ENCODE measurements around the gene MRPL37. TPM values are rescaled to one million over a fixed set of nuclear protein-coding genes. Genes with fewer than 3 reads are reported as not detected.

Gene MRPL37
- total RNA-seq, 2 experiments from 2014 or later: 24.0 to 24.4 TPM

GRCh38 chr1:54243022-54243421 is 43.1 kb downstream of the MRPL37 start:
- Histone ChIP-seq H3K4me1 (ENCODE audit: insufficient read depth, low read length) (no peaks in the 10 kb centered on the region), H3K27ac (ENCODE audit: low read depth in 1 of 2, low read length in 2 of 2) (no peak overlapping the region), H3K9me3 (ENCODE audit: control insufficient read depth in 1 of 2, insufficient read depth in 1 of 2, low read length in 2 of 2) (no peaks in the 10 kb centered on the region), H3K4me3 (ENCODE audit: low read length) (no peak overlapping the region), H3K27me3 (ENCODE audit: control insufficient read depth in 1 of 2, insufficient read depth in 2 of 2, low read length in 2 of 2) (no peaks in the 10 kb centered on the region), H3K36me3 (ENCODE audit: insufficient read depth, low read length) (peaks cover 58% of the 10 kb centered on the region)
- no peak for ATAC-seq (ENCODE audit: poor library complexity)
- no peaks in the 10 kb centered on the region for H3K9me3 Mint-ChIP-seq
- H3K27me3 Mint-ChIP-seq: no peaks in the 10 kb centered on the region
- no peak for TF ChIP-seq CTCF (IDR thresholded peaks at IDR 0.05)
- intact Hi-C loops (cut with DNase I, micrococcal nuclease): no loop called here
- no peak overlapping the region for H3K4me3 Mint-ChIP-seq
- ChIA-PET POLR2A (no interaction called here), CTCF (no interaction called here)
- H3K27ac Mint-ChIP-seq: no peak overlapping the region
- peaks cover 46% of the 10 kb centered on the region for H3K36me3 Mint-ChIP-seq (ENCODE audit: low read depth)
- DNase-seq: no peak
- no peaks in the 10 kb centered on the region for H3K4me1 Mint-ChIP-seq (ENCODE audit: low read depth)

GRCh38 chr1:54244655-54245054 is 44.7 kb downstream of the MRPL37 start:
- Histone ChIP-seq H3K27me3 (ENCODE audit: control insufficient read depth in 1 of 2, insufficient read depth in 2 of 2, low read length in 2 of 2) (no peaks in the 10 kb centered on the region), H3K36me3 (ENCODE audit: insufficient read depth, low read length) (peaks cover 52% of the 10 kb centered on the region), H3K9me3 (ENCODE audit: control insufficient read depth in 1 of 2, insufficient read depth in 1 of 2, low read length in 2 of 2) (no peaks in the 10 kb centered on the region), H3K4me1 (ENCODE audit: insufficient read depth, low read length) (no peaks in the 10 kb centered on the region), H3K27ac (ENCODE audit: low read depth in 1 of 2, low read length in 2 of 2) (no peak overlapping the region), H3K4me3 (ENCODE audit: low read length) (no peak overlapping the region)
- Mint-ChIP-seq H3K36me3 (ENCODE audit: low read depth) (peaks cover 42% of the 10 kb centered on the region), H3K27ac (no peak overlapping the region), H3K27me3 (no peaks in the 10 kb centered on the region), H3K9me3 (no peaks in the 10 kb centered on the region), H3K4me3 (no peak overlapping the region), H3K4me1 (ENCODE audit: low read depth) (no peaks in the 10 kb centered on the region)
- DNase-seq (no peak), ATAC-seq (ENCODE audit: poor library complexity) (no peak)
- intact Hi-C loops (cut with DNase I, micrococcal nuclease): no loop called here
- POLR2A ChIA-PET: no interaction called here
- CTCF ChIA-PET: no interaction called here
- no peak for TF ChIP-seq CTCF (IDR thresholded peaks at IDR 0.05)

- no peaks in the 10 kb centered on the region for H3K9me3 ChIP-seq (ENCODE audit: control insufficient read depth in 1 of 2, insufficient read depth in 1 of 2, low read length in 2 of 2)
- H3K27ac ChIP-seq (ENCODE audit: low read depth in 1 of 2, low read length in 2 of 2): no peak overlapping the region
- H3K36me3 Mint-ChIP-seq (ENCODE audit: low read depth): peaks cover 42% of the 10 kb centered on the region
- ATAC-seq (ENCODE audit: poor library complexity): no peak
- H3K27me3 Mint-ChIP-seq: no peaks in the 10 kb centered on the region
- no peaks in the 10 kb centered on the region for H3K4me1 ChIP-seq (ENCODE audit: insufficient read depth, low read length)
- H3K4me3 Mint-ChIP-seq: no peak overlapping the region
- H3K9me3 Mint-ChIP-seq: no peaks in the 10 kb centered on the region
- CTCF ChIA-PET: no interaction called here
- no peaks in the 10 kb centered on the region for H3K4me1 Mint-ChIP-seq (ENCODE audit: low read depth)
- H3K27me3 ChIP-seq (ENCODE audit: control insufficient read depth in 1 of 2, insufficient read depth in 2 of 2, low read length in 2 of 2): no peaks in the 10 kb centered on the region
- no peak for DNase-seq
- no peak for TF ChIP-seq CTCF (IDR thresholded peaks at IDR 0.05)
- peaks cover 57% of the 10 kb centered on the region for H3K36me3 ChIP-seq (ENCODE audit: insufficient read depth, low read length)
- intact Hi-C loops (cut with DNase I, micrococcal nuclease): no loop called here
- POLR2A ChIA-PET: no interaction called here
- H3K4me3 ChIP-seq (ENCODE audit: low read length): no peak overlapping the region
- H3K27ac Mint-ChIP-seq: no peak overlapping the region
Observed at GRCh38 chr1:54245501-54245900, 45.5 kb downstream of the MRPL37 start.

All from CD4-positive, alpha-beta T cell (primary cell).